NK-92 treated with Interleukin-12 subunit alpha and Interleukin-12 subunit beta, amount 100 ng/mL, for 24 hours (cell line): ENCODE results near the gene RAB20.
"Not testable (repeated sequence)": the region's sequence is repeated elsewhere in the genome, so short reads cannot be mapped to it uniquely, and the experiment has no call there.

Experiments
- DNase-seq: peaks from one replicate; lab custom pipeline; 2025; lab: John Stamatoyannopoulos, UW

The RAB20 gene

GRCh38 chr13:110491869-110492678 is 69.4 kb downstream of the RAB20 start:
- no peak for DNase-seq

- DNase-seq, result no peak
These were observed 71.3 kb downstream of the RAB20 start for GRCh38 chr13:110490009-110490770.

GRCh38 chr13:110486880-110487279 is 74.6 kb downstream of the RAB20 start:
- DNase-seq, result not testable (repeated sequence)

DNA sequence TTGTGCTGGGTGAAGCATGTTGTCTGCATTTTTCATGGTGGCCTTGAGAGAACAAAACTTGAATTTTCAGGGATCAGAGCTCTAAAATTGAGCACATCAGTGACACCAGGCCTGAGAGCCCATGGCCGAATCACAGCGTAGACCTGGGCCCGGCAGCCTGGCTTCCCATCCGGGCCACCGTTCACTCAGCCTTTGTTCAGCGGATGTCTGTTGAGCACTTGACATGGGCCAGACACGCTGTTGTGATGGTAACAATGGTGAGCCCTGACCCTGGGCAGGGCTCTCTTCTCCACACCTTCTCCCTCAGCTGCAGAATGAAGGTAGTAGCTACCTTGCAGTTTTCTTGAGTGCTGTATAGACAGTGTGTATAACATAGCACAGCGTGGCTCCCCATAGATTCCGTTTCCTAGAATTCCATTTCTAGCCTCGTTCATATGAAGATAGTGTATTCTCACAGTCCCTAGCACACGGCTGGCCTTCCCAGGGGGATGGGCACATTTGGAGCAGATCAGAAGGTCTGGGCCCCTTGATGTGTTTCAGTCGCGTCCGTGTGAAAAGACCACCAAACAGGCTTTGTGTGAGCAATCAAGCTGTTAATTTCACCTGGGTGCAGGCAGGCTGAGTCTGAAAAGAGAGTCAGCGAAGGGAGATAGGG is 75.3 kb downstream of the RAB20 start:
- DNase-seq, result no peak

- no peak for DNase-seq
These were observed 75.9 kb downstream of the RAB20 start for GRCh38 chr13:110485604-110486003.

- no peak for DNase-seq
These were observed 77.1 kb downstream of the RAB20 start for GRCh38 chr13:110484290-110485048.

- DNase-seq, result no peak
These were observed 78.0 kb downstream of the RAB20 start for GRCh38 chr13:110483386-110483968.

DNA sequence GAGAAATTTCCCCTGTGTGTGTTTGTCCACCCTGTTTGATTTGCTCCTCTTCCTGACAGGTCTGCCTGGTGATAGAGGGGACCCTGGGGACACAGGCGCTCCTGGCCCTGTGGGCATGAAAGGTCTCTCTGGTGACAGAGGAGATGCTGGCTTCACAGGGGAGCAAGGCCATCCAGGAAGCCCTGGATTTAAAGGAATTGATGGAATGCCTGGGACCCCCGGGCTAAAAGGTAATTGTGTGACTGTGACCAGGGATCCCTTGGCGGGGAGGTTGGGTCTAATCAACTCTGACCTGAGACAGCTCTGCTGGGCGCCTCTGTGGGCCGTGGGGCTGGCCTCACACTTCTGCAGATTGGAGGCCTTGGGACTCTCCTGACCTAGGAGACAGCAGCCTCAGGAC is 81.4 kb downstream of the RAB20 start:
- no peak for DNase-seq

- DNase-seq, result no peak
These were observed 81.9 kb downstream of the RAB20 start for GRCh38 chr13:110479648-110480047.

DNA sequence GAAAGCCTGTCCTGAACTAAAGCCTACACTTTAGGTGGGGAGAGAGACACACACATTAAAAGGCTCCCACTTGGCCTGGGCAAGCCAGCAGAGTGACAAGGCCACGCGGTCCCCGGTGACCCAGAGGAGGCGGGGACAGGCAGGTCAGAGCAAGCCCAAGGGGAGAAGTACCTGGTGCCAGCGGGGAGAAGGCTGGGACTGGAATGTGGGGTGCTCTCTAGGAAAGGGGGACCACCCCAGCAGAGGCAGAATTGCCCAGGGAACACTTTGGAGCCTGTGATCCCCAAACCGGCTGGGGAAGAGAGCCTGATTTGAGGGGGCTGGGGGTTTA is 82.3 kb downstream of the RAB20 start:
- DNase-seq, result no peak

DNA sequence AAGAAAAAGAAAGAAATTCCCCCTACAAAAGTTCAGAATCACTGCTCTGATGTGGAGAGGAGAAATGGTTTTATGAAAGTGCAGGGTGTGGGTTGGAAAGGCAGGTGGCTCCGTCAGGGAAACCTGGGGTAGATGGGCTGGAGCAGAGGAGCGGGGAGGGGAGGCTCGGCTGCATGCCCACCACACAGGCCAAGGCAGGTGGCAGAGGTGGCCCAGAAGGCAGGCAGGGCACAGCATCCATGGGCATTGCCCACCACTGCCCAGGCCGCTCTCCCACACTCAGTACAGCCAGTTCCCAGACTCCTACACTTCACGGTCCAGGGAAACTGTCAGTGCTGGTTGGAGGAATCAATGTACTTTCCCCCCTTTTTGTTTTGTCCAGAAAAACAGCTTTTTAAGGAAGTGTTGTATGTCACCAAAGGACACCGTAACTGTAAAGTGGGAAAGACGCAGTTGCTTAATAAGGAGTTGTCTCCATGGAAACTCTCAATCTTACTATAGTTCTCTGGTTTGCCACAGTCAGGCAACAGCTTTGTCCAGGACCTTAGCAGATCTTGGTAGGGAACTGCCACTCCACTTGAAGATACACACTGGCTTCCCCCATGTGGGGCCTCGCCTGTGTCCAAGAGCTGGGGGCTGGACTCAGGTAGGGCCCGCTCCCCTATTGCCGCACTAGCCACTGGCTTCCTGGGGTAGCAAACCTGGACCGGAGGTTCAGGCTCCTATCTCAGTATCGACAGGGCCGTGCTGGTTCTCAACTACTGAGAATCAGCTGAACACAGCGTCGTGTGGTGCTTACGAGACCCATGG is 82.9 kb downstream of the RAB20 start:
- DNase-seq, result no peak

DNA sequence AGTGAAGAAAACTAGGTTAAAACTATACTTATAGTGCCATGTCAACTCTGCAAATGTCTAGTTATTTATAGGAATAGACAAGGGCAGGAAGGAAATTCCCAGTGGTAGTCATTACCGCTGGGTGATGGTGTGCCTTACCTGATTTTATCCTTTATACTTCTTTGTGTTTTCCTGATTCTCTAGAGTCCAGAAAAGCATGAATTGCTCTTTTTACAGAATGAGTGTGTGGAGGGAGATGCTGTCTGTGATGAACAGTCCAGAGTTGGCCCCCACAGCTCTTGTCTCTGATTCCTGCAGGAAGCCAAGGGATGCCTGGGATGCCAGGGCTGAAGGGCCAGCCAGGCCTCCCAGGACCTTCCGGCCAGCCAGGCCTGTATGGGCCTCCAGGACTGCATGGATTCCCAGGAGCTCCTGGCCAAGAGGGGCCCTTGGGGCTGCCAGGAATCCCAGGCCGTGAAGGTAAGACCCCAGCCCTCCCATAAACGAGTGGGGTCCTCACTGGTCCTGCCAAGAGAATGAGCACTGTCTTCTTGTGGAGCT is 83.7 kb downstream of the RAB20 start:
- DNase-seq, result no peak

- DNase-seq, result no peak
These were observed 85.3 kb downstream of the RAB20 start for GRCh38 chr13:110476220-110476617.

- no peak for DNase-seq
These were observed 85.8 kb downstream of the RAB20 start for GRCh38 chr13:110475550-110476219.

- no peak for DNase-seq
These were observed 86.4 kb downstream of the RAB20 start for GRCh38 chr13:110475117-110475516.

- DNase-seq, result no peak
These were observed 86.8 kb downstream of the RAB20 start for GRCh38 chr13:110474713-110475112.
